Neutrophil (primary cell): Measurements from ENCODE around the gene ATP11B.

ENCODE experiments used
- H3K27ac ChIP-seq: fragments of 200-600 bp; sonication (generic); 2 replicates; pipeline ENCODE4 v1.5.1; 2016; ENCODE audit warnings: mild to moderate bottlenecking, moderate library complexity
- H3K27me3 ChIP-seq: fragments of 200-600 bp; sonication (generic); 2 replicates; pipeline ENCODE4 v1.6.0; 2016; ENCODE audit warnings: mild to moderate bottlenecking
- H3K36me3 ChIP-seq: fragments of 200-600 bp; sonication (generic); 2 replicates; pipeline ENCODE4 v1.5.1; 2017
- H3K4me1 ChIP-seq, 2 experiments: fragments of 200-600 bp in 1 of 2; sonication (generic) in 1 of 2; 1 replicate in 1 of 2; 2 replicates in 1 of 2; pipeline versions ENCODE4 v1.5.1 to v1.6.1; 2013 to 2016; ENCODE audit warnings: low read depth in 1 of 2, low read length in 1 of 2, mild to moderate bottlenecking in 1 of 2, moderate library complexity in 1 of 2; ENCODE audit not compliant: control insufficient read depth in 1 of 2, insufficient read depth in 1 of 2
- H3K4me3 ChIP-seq, 2 experiments: fragments of 200-600 bp in 1 of 2; sonication (generic) in 1 of 2; 1 replicate in 1 of 2; 2 replicates in 1 of 2; pipeline ENCODE4 v1.5.1; 2013 to 2016; ENCODE audit warnings: low read depth in 1 of 2, low read length in 1 of 2, mild to moderate bottlenecking in 1 of 2, moderate library complexity in 1 of 2
- H3K9me3 ChIP-seq: fragments of 200-600 bp; sonication (generic); 2 replicates; pipeline ENCODE4 v1.5.1; 2016
- CTCF ChIP-seq: fragments of 200-600 bp; sonication (generic); IDR thresholded peaks from 2 replicates; pipeline ENCODE4 v1.5.1; 2016; ENCODE audit warnings: antibody characterized with exemption

The ATP11B gene

GRCh38 chr3:182895513-182896112 is 102.3 kb downstream of the ATP11B start:
- no peak overlapping the region for H3K27ac ChIP-seq
- peaks cover 97% of the 10 kb centered on the region for H3K36me3 ChIP-seq
- no peak for TF ChIP-seq CTCF
- H3K9me3 ChIP-seq = no peaks in the 10 kb centered on the region
- H3K4me1 ChIP-seq = no peaks in the 10 kb centered on the region
- no peak overlapping the region for H3K4me3 ChIP-seq
- no peaks in the 10 kb centered on the region for H3K27me3 ChIP-seq

DNA sequence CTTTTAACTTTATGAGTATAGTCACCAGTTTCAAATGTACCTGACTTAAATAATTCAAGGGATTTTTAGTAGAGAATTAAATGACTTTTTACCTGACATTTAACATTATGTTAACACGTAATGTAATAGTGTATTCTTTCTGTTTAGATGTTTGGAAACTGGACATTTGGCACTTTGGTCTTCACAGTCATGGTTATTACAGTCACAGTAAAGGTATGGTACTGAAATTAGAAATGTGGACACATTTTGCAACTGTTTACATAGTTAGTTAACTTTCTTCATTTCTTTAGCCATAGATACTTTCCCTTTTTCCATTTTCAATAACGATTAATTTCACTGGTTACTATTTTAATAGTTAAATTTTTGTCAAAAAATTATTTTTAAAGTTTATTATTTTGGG is 103.2 kb downstream of the ATP11B start:
- H3K27me3 ChIP-seq = no peaks in the 10 kb centered on the region
- TF ChIP-seq CTCF = no peak
- H3K4me3 ChIP-seq = no peak overlapping the region
- H3K4me1 ChIP-seq = no peaks in the 10 kb centered on the region
- peaks cover 94% of the 10 kb centered on the region for H3K36me3 ChIP-seq
- peak overlapping the region; percentile 10 for H3K27ac ChIP-seq
- H3K9me3 ChIP-seq = no peaks in the 10 kb centered on the region

- TF ChIP-seq CTCF = no peak
- peaks cover 92% of the 10 kb centered on the region for H3K36me3 ChIP-seq
- no peak overlapping the region for H3K27ac ChIP-seq
- no peaks in the 10 kb centered on the region for H3K27me3 ChIP-seq
- no peaks in the 10 kb centered on the region for H3K9me3 ChIP-seq
- no peak overlapping the region for H3K4me3 ChIP-seq
- no peaks in the 10 kb centered on the region for H3K4me1 ChIP-seq
Observed at GRCh38 chr3:182902236-182902635, 108.9 kb downstream of the ATP11B start.

DNA sequence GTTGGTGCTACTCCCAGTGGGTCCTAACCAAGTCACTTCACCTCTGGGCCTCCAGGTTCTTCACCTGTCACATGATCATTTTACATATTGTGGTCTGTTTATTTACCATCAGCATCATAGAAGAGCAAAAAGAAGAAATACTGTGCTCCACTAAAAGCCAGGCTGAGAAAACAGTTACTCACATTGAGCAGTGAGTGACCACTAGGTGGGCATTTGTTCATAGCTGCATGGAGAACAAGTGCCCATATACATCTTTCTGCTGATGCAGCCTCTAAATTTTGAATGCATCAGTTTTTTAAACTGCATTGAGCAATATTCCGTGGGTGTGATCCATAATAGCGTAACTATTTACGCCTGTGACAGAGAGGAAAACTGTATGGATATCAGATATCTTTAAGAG is 110.9 kb downstream of the ATP11B start:
- no peaks in the 10 kb centered on the region for H3K27me3 ChIP-seq
- H3K9me3 ChIP-seq = no peaks in the 10 kb centered on the region
- H3K27ac ChIP-seq = no peak overlapping the region
- TF ChIP-seq CTCF = no peak
- H3K36me3 ChIP-seq = peaks cover 84% of the 10 kb centered on the region
- H3K4me1 ChIP-seq = no peaks in the 10 kb centered on the region
- H3K4me3 ChIP-seq = no peak overlapping the region

DNA sequence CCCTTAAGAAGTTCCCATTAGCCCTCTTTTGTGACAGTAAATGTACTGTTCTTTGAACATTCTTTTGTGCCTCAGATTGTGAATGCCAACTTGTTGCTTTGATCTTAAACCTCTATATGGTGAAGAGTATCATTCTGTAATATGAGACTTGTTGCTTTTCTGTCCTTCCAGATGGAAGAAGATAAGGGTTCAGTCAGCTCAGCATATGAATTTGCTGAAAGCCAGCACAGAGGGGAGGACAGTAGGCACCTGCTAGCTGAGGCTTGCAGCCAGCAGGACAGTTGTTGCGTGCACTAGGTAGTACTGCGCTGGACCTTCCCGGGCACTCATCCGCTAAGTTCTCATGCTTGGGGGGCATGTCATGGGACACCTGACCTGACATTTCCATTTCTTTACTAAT is 112.3 kb downstream of the ATP11B start:
- no peaks in the 10 kb centered on the region for H3K9me3 ChIP-seq
- H3K27me3 ChIP-seq = no peaks in the 10 kb centered on the region
- no peaks in the 10 kb centered on the region for H3K4me1 ChIP-seq
- H3K36me3 ChIP-seq = peaks cover 79% of the 10 kb centered on the region
- no peak for TF ChIP-seq CTCF
- no peak overlapping the region for H3K4me3 ChIP-seq
- no peak overlapping the region for H3K27ac ChIP-seq

DNA sequence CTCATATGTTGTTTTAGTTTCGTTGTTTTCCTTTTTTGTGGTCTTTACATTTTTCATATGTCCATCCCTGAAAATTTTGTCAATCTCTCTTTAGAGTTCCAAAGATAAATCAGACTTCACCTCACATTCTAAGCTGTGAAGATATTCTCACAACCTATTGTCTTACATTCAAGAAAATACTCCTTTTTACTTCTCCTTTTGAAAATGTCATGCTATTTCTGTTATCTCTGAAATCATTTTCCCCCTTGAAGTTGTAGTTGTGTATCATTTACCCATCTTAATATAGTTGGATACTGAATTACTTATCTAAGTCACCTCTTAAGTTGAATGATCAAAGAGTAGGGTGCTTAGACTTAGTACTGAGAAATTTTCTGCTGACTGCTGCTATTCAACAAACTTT is 112.7 kb downstream of the ATP11B start:
- no peaks in the 10 kb centered on the region for H3K9me3 ChIP-seq
- H3K4me1 ChIP-seq = no peaks in the 10 kb centered on the region
- H3K27me3 ChIP-seq = no peaks in the 10 kb centered on the region
- peaks cover 80% of the 10 kb centered on the region for H3K36me3 ChIP-seq
- no peak overlapping the region for H3K4me3 ChIP-seq
- no peak for TF ChIP-seq CTCF
- no peak overlapping the region for H3K27ac ChIP-seq
